GM19452 (cell line): ENCODE data around the gene PNPLA7.
"Not testable (repeated sequence)": the region's sequence is repeated elsewhere in the genome, so short reads cannot be mapped to it uniquely, and the experiment has no call there.

Experiments
- ATAC-seq: cut with Tn5 transposase; IDR thresholded peaks from one replicate; pipeline ENCODE4 v1.9.1; 2021; ENCODE audit not compliant: unreplicated experiment

The PNPLA7 gene

GRCh38 chr9:137482094-137482781, 68.0 kb downstream of the PNPLA7 start:
- ATAC-seq = no peak

GRCh38 chr9:137480686-137481683, 69.2 kb downstream of the PNPLA7 start:
- no peak for ATAC-seq

GRCh38 chr9:137479892-137480685, 70.1 kb downstream of the PNPLA7 start:
- ATAC-seq = no peak

GRCh38 chr9:137478962-137479861, 71.0 kb downstream of the PNPLA7 start:
- ATAC-seq = no peak

GRCh38 chr9:137478613-137478961, 71.6 kb downstream of the PNPLA7 start:
- no peak for ATAC-seq

GRCh38 chr9:137477778-137478612, 72.2 kb downstream of the PNPLA7 start:
- ATAC-seq = no peak

- no peak for ATAC-seq
These were observed 73.3 kb downstream of the PNPLA7 start for GRCh38 chr9:137476856-137477255.

GRCh38 chr9:137475666-137476065, 74.5 kb downstream of the PNPLA7 start:
- no peak for ATAC-seq

- ATAC-seq = no peak
These were observed 75.9 kb downstream of the PNPLA7 start for GRCh38 chr9:137474271-137474670.

- ATAC-seq = no peak
These were observed 79.4 kb downstream of the PNPLA7 start for GRCh38 chr9:137470785-137471184.

GRCh38 chr9:137467896-137468295, 82.3 kb downstream of the PNPLA7 start:
- ATAC-seq = no peak

- ATAC-seq = no peak
These were observed 83.0 kb downstream of the PNPLA7 start for GRCh38 chr9:137467161-137467581.

- ATAC-seq = not testable (repeated sequence)
These were observed 83.7 kb downstream of the PNPLA7 start for GRCh38 chr9:137466389-137467085.

GRCh38 chr9:137465720-137466388, 84.3 kb downstream of the PNPLA7 start:
- ATAC-seq = no peak

- no peak for ATAC-seq
These were observed 85.0 kb downstream of the PNPLA7 start for GRCh38 chr9:137465000-137465719.

- no peak for ATAC-seq
These were observed 85.8 kb downstream of the PNPLA7 start for GRCh38 chr9:137464291-137464999.

GRCh38 chr9:137463931-137464290, 86.3 kb downstream of the PNPLA7 start:
- ATAC-seq = no peak
